Adrenal gland (tissue), 19 donors: ENCODE results near the gene KPNA6. TPM values are rescaled to one million over a fixed set of nuclear protein-coding genes. Genes with fewer than 3 reads are reported as not detected.

Experiments used
- DNase-seq, 7 donors: peaks; one replicate each; pipeline ENCODE4 v3.0.0-alpha.2; 2019 to 2020
- H3K27ac ChIP-seq, 5 donors: fragments of 200-600 bp; sonication (generic) in 4 of 5; 1 replicate in 3 of 5; 2 replicates in 2 of 5; pipeline versions ENCODE4 v1.5.1 to v1.8.0; 2016 to 2020; ENCODE audit warnings: mild to moderate bottlenecking in 1 of 5
- H3K27me3 ChIP-seq: fragments of 200-600 bp; 2 replicates; pipeline ENCODE4 v1.8.0; 2021
- H3K36me3 ChIP-seq, 2 donors: fragments of 200-600 bp; replicated peaks in 1 of 2; 1 replicate in 1 of 2; 2 replicates in 1 of 2; pipeline versions ENCODE4 v1.5.1 to v1.8.0; 2018 to 2022
- H3K4me1 ChIP-seq, 2 donors: fragments of 200-600 bp; replicated peaks in 1 of 2; 1 replicate in 1 of 2; 2 replicates in 1 of 2; pipeline versions ENCODE4 v1.5.1 to v1.8.0; 2018 to 2021
- H3K4me3 ChIP-seq, 4 donors: fragments of 200-600 bp; sonication (generic) in 3 of 4; one replicate each; pipeline ENCODE4 v1.5.1; 2016 to 2018
- H3K9me3 ChIP-seq, 3 donors: fragments of 200-600 bp; sonication (generic) in 1 of 3; replicated peaks in 1 of 3; 1 replicate in 2 of 3; 2 replicates in 1 of 3; pipeline versions ENCODE4 v1.5.1 to v1.8.0; 2016 to 2021
- POLR2A ChIP-seq, 2 donors: fragments of 450-650 bp; IDR thresholded peaks; one replicate each; pipeline ENCODE4 v1.6.1; 2017; ENCODE audit warnings: antibody characterized with exemption in 2 of 2, mild to moderate bottlenecking in 2 of 2, moderate library complexity in 1 of 2
- WGBS, 4 donors: extraction: QIAGEN DNeasy Blood & Tissue Kit in 2 of 4; methylation state at CpG; one replicate each; pipeline versions ENCODE4 v1.1.5 to v1.1.7; 2013 to 2017; 5-methylcytosine and 5-hydroxymethylcytosine counted together
- intact Hi-C, 2 donors: fragments of 100-400 bp; cut with DNase I; formaldehyde crosslinking; loops; one replicate each; pipeline versions ENCODE4 v1.14.1 to v1.15.0; 2022 to 2023
- long read RNA-seq, 10 donors: library from polyadenylated mRNA in 3 of 10; unstranded in 2 of 10; stranded (forward) in 1 of 10; transcript quantifications; one replicate each; pipeline ENCODE4 v2.0.0 and lab custom pipeline, GENCODE V29; 2021 to 2026
- polyA plus RNA-seq, 3 donors: library from polyadenylated mRNA; stranded (reverse); fragments of 200-250 nt in 2 of 3; fragments of 350-450 nt in 1 of 3; fragmentation: Illumina TruSeq in 1 of 3; extraction: RNeasy Lipid Tissue Mini Kit (QIAGEN cat#74804) in 1 of 3; gene quantifications; one replicate each; pipeline ENCODE4 v1.2.3, GENCODE V29; 2013 to 2014
- total RNA-seq, 9 donors: library from RNA; depleted of rRNA in 4 of 9; stranded (reverse); fragments of >200 nt in 4 of 9; fragments of 120-200 nt in 1 of 9; fragmentation: NEBNext Ultra II Directional in 1 of 9; extraction: Animal tissue kit (Norgen Biotek cat#: 25700) in 1 of 9; gene quantifications; one replicate each; pipeline versions ENCODE4 v1.1.0 to v1.2.4, GENCODE V29; 2013 to 2023
- TF ChIP-seq, protein P1 (sequence below), 6 experiments: fragments of 450-650 bp in 4 of 6; fragments of 200-600 bp in 2 of 6; sonication (generic) in 1 of 6; IDR thresholded peaks; 1 replicate in 5 of 6; 2 replicates in 1 of 6; pipeline versions ENCODE4 v1.5.1 to v1.8.0; 2016 to 2021; ENCODE audit warnings: antibody characterized with exemption in 6 of 6, mild to moderate bottlenecking in 2 of 6, moderate library complexity in 1 of 6
- donor health status: healthy with polysubstance abuse.
- donor health status: Bipolar disorder and iron deficiency.
- donor health status: DM: yes; HTN: yes; CAD: no.
- donor health status: DM: no; HTN: no; CAD: no.
- donor health status: DM: no; HTN: no; CAD: no.
- donor health status: DM: yes; HTN: yes; CAD: no.

The KPNA6 gene
- total RNA-seq (10 to 100 TPM; 39.3 to 86.6 (median 71.5) TPM), polyA plus RNA-seq (10 to 100 TPM in 1 of 3 donors, 1 to 10 TPM in 2; 9.3 to 31.2 (median 9.5) TPM)
- long read RNA-seq, donor 1, full-length matches to known transcripts: 6 of 6 reads
- long read RNA-seq, donor 1, partial matches to known transcripts: 0 of 6 reads
- long read RNA-seq, donor 1, other reads (novel, unspliced or antisense): 0 of 6 reads
- long read RNA-seq, donor 2, full-length matches to known transcripts: 3 of 3 reads
- long read RNA-seq, donor 2, partial matches to known transcripts: 0 of 3 reads
- long read RNA-seq, donor 2, other reads (novel, unspliced or antisense): 0 of 3 reads
- long read RNA-seq, donor 3, full-length matches to known transcripts: 6 of 6 reads
- long read RNA-seq, donor 3, partial matches to known transcripts: 0 of 6 reads
- long read RNA-seq, donor 3, other reads (novel, unspliced or antisense): 0 of 6 reads
- long read RNA-seq, donor 4, full-length matches to known transcripts: 5 of 6 reads
- long read RNA-seq, donor 4, partial matches to known transcripts: 0 of 6 reads
- long read RNA-seq, donor 4, other reads (novel, unspliced or antisense): 1 of 6 reads
- long read RNA-seq, donor 5, full-length matches to known transcripts: 12 of 30 reads
- long read RNA-seq, donor 5, partial matches to known transcripts: 1 of 30 reads
- long read RNA-seq, donor 5, other reads (novel, unspliced or antisense): 17 of 30 reads
- long read RNA-seq, donor 6, full-length matches to known transcripts: 3 of 5 reads
- long read RNA-seq, donor 6, partial matches to known transcripts: 1 of 5 reads
- long read RNA-seq, donor 6, other reads (novel, unspliced or antisense): 1 of 5 reads
- long read RNA-seq, donor 7, full-length matches to known transcripts: 4 of 4 reads
- long read RNA-seq, donor 7, partial matches to known transcripts: 0 of 4 reads
- long read RNA-seq, donor 7, other reads (novel, unspliced or antisense): 0 of 4 reads
- long read RNA-seq, donor 8, full-length matches to known transcripts: 6 of 6 reads
- long read RNA-seq, donor 8, partial matches to known transcripts: 0 of 6 reads
- long read RNA-seq, donor 8, other reads (novel, unspliced or antisense): 0 of 6 reads
- long read RNA-seq, donor 9, full-length matches to known transcripts: 2 of 2 reads
- long read RNA-seq, donor 9, partial matches to known transcripts: 0 of 2 reads
- long read RNA-seq, donor 9, other reads (novel, unspliced or antisense): 0 of 2 reads
- long read RNA-seq, donor 10, full-length matches to known transcripts: 2 of 2 reads
- long read RNA-seq, donor 10, partial matches to known transcripts: 0 of 2 reads
- long read RNA-seq, donor 10, other reads (novel, unspliced or antisense): 0 of 2 reads

DNA sequence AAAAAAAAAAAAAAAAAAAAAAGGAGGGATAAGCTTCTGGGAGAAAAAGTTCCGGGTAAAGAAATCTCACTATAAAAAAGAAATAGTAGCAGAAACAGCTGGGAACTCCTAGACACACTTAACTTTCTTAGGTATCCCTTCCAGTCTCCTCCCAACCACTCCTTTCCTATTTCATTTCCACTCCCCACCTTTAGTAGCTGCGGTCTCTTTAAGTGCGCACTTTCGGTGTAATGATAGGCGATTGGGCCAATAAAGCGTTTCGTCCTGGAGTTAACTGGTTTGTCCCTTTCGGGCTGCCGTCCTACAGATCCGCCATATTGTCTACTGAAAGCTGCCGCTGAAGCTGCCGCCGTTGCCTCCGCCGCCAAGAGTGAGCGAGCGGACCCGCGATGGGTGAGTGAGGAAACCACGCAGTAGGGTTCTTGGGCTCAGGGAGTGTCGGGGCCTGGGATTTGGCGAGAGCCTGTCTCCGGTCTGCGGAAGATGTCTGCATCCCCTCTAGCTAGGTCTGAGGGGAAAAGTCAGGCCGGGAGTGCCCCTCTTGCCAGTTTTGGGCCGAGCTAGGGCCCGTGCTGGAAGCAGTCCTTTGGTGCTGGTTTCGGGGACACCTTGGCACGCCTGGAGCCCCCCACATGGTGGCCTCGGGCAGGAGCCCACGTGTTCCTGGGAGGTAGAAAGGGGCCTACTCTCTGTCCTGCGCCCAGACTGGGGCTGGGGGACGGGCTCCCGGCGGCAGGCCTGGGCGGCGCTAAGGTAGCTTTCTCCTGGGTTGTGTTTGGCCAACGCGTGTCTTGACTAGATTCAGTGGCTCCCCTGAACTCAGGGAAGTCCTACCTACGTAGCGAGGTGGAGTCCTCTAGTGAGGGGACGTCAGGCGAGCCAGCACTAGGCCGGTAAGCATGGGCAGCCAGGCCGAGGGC is at the start of gene KPNA6:
KPNA6 (plus strand) TSS at position 315 of the 920 bp plus-strand sequence; CDS start at position 390, 75 bp downstream.
- peak; percentile 23 to 62 for TF ChIP-seq POLR2A (IDR thresholded peaks at IDR 0.05)
- TF ChIP-seq, protein P1, sequence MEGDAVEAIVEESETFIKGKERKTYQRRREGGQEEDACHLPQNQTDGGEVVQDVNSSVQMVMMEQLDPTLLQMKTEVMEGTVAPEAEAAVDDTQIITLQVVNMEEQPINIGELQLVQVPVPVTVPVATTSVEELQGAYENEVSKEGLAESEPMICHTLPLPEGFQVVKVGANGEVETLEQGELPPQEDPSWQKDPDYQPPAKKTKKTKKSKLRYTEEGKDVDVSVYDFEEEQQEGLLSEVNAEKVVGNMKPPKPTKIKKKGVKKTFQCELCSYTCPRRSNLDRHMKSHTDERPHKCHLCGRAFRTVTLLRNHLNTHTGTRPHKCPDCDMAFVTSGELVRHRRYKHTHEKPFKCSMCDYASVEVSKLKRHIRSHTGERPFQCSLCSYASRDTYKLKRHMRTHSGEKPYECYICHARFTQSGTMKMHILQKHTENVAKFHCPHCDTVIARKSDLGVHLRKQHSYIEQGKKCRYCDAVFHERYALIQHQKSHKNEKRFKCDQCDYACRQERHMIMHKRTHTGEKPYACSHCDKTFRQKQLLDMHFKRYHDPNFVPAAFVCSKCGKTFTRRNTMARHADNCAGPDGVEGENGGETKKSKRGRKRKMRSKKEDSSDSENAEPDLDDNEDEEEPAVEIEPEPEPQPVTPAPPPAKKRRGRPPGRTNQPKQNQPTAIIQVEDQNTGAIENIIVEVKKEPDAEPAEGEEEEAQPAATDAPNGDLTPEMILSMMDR (IDR thresholded peaks at IDR 0.05): peak in 1 of 6 experiments; percentile 4
- 0 to 1% (median 0%) methylated on average over 19 to 45 of the region's 45 CpGs for WGBS, 4 donors

GRCh38 chr1:32060914-32061313 is 46.9 kb upstream of the KPNA6 start:
- no peak overlapping the region for H3K4me3 ChIP-seq
- H3K27ac ChIP-seq: peak overlapping the region in 1 of 5 donors; percentile 12
- H3K9me3 ChIP-seq: no peaks in the 10 kb centered on the region
- no peak for DNase-seq
- H3K36me3 ChIP-seq: peaks cover 0 to 34% of the 10 kb centered on the region in 2 donors
- intact Hi-C loops: loop anchor here in 1 of 2 donors (10.0 kb wide), 1 partner anchor 406 kb away; no protein-coding TSS in a partner anchor
- TF ChIP-seq, protein P1 (IDR thresholded peaks at IDR 0.05): no peak
- TF ChIP-seq POLR2A (IDR thresholded peaks at IDR 0.05): no peak
- no peaks in the 10 kb centered on the region for H3K27me3 ChIP-seq
- peaks cover 0 to 9% of the 10 kb centered on the region in 2 donors for H3K4me1 ChIP-seq

More for the DNA sequence above, at the start of gene KPNA6:
- no peaks in the 10 kb centered on the region for H3K27me3 ChIP-seq
- H3K4me3 ChIP-seq: peak within 1 kb of the TSS; percentile 74 to 97 (median 89)
- no peaks in the 10 kb centered on the region for H3K36me3 ChIP-seq
- DNase-seq: peak; percentile 87 to 97 (median 92)
- H3K4me1 ChIP-seq: peaks cover 18 to 42% of the 10 kb centered on the region in 2 donors
- intact Hi-C loops: no loop called here
- no peaks in the 10 kb centered on the region for H3K9me3 ChIP-seq
- H3K27ac ChIP-seq: peak within 1 kb of the TSS; percentile 78 to 95 (median 93)

GRCh38 chr1:32062867-32063230 is 45.0 kb upstream of the KPNA6 start:
- intact Hi-C loops: loop anchor here in 1 of 2 donors (10.0 kb wide), 1 partner anchor 408 kb away; no protein-coding TSS in a partner anchor
- peak overlapping the region in 2 of 5 donors; percentile 52 to 61 for H3K27ac ChIP-seq
- DNase-seq: no peak
- H3K27me3 ChIP-seq: no peaks in the 10 kb centered on the region
- H3K4me3 ChIP-seq: no peak overlapping the region
- peaks cover 0 to 29% of the 10 kb centered on the region in 2 donors for H3K36me3 ChIP-seq
- H3K9me3 ChIP-seq: no peaks in the 10 kb centered on the region
- TF ChIP-seq, protein P1 (IDR thresholded peaks at IDR 0.05): no peak
- no peak for TF ChIP-seq POLR2A (IDR thresholded peaks at IDR 0.05)
- WGBS, 4 donors: 49 to 79% (median 75%) methylated on average over 2 to 4 of the region's 4 CpGs
- H3K4me1 ChIP-seq: peaks cover 4 to 21% of the 10 kb centered on the region in 2 donors
